Stimulated activated CD8-positive, alpha-beta memory T cell treated with anti-CD3 and anti-CD28 coated beads, Interleukin-7, amount 100 ng/mL, for 4 hours (primary cell): ENCODE data around the gene MIGA2.

Experiments used
- DNase-seq, 2 donors: peaks; one replicate each; pipeline ENCODE4 v3.0.0-alpha.2; 2020; ENCODE audit warnings: low read depth in 2 of 2

MIGA2 gene

GRCh38 chr9:129036923-129037766, 719 bp downstream of the MIGA2 start:
- DNase-seq: no peak

- DNase-seq: no peak
These were observed 1.3 kb downstream of the MIGA2 start for GRCh38 chr9:129037767-129038098.

DNA sequence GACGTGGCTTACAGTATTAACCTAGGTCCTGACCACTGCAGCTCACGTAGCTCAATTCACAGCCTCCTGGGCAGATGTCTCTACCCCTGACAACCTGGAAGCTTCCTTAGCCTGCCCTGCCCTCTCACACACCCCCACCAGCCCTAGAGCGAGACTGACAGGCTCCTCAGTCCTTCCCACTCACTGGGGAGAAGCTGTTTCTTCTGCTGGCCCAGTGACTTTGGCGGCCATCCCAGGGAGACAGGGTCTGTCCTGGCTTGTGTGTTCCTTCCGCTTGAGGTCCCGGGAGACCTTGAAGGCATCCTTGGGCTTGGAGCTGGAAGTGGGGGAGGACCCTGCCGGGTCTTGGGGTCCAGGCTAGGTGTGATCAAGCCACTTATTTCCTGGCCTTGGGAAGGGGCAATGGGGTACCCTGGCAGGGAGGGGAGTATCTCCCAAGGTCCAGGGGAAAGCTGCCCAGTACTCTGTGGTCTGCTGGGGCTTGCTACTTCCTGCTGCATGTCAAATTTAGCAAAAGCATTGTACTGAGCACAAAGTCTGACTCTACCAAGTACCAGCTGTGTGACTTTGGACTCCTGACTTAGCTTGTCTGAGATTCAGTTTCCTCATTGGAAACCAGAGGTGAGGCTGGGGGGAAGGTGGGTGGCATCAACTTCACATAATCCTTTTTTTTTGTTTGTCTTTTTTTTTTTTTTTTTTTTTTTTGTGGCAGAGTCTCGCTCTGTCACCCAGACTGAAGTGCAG, 1.9 kb downstream of the MIGA2 start:
- DNase-seq: no peak

DNA sequence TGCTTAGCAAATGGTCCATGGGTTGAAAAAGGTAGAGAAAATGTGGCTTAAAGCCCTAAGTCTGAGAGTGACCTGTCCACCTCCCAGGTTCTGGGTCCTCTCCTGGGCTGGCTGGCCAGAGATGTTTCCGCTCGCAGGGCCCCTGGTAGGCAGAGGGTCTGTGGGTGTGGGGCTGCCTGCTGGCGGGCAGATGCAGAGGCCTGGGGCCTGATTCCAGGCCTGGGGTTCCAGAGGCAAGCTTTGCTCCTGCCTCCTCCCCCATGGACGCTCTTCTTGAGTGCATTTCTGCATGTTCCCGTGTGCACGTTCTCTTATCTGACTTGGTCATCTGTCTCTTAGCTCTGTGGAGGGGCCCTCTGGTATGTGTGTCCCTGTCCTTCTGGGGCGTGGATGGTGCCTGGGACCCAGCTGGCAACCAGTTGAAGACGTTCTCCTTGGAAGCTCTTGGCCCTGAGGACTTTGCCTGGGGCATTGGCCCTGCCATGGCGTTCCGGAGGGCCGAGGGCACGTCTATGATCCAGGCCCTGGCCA, 3.8 kb downstream of the MIGA2 start:
- no peak for DNase-seq

GRCh38 chr9:129042016-129042415, 5.6 kb downstream of the MIGA2 start:
- DNase-seq: no peak

GRCh38 chr9:129052592-129052991, 16.2 kb downstream of the MIGA2 start:
- DNase-seq: no peak

GRCh38 chr9:129053020-129053419, 16.6 kb downstream of the MIGA2 start:
- no peak for DNase-seq

DNA sequence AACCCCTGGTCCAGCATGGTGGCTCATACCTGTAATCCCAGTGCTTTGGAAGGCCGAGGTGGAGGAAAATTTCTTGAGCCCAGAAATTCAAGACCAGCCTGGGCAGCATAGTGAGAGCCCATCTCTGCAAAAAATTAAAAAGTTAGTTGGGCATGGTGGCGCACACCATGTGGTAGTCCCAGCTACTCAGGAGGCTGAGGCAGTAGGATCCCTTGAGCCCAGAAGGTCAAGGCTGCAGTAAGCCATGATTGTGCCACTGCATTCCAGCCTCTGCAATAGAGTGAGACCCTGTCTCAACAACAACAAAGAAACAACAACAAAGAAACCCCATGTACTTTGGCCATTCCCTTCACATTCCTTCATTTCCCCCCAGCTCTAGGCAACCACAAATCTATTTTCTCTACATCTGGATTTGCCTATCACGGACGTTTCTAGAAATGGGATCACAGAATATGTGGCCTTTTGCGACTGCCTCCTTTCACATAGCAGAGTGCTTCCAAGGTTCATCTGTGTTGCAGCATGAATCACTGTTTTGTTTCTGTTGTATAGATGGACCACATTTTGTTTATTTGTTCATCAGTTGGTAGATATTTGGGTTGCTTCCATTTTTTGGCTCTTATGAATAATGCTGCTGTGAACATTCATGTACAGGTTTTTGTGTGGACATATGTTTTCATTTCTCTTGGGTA, 17.9 kb downstream of the MIGA2 start:
- no peak for DNase-seq

DNA sequence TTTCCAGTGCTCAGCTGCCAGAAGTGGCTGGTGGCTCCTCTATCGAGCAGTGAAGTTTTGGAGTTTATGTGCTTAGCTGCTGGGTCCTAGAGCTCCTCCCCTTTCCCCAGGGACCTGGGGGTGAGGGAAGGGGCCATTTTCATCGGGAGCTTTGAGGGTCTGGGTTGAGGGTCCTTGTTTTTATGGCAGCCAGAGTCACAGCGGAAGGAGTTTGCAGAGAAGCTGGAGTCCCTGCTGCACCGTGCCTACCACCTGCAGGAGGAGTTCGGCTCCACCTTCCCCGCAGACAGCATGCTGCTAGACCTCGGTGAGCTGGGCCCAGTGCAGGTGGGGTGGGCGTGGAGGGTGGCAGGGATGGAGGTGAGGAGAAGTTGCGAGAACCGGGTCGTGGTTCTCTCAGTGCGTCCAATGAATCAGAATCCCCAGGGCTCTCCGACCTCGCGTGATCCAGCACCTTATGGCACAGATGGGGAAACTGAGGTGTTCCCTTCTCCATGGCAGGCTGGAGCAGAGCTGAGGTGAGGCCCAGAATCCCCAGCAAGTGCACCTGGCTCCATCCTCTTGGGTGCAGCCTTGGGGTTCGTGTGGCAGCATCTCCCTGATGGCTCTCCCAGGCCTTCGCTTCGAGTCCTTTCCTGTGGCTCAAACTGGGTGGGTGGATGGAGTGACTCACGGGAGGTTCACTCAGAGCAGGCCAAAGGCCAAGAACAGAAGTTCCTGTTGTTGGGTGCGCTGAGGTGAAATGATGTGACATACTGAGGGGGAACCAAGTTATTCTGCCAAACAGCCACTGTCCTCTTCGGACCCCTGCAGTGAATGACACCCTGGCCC, 22.8 kb downstream of the MIGA2 start:
- no peak for DNase-seq

DNA sequence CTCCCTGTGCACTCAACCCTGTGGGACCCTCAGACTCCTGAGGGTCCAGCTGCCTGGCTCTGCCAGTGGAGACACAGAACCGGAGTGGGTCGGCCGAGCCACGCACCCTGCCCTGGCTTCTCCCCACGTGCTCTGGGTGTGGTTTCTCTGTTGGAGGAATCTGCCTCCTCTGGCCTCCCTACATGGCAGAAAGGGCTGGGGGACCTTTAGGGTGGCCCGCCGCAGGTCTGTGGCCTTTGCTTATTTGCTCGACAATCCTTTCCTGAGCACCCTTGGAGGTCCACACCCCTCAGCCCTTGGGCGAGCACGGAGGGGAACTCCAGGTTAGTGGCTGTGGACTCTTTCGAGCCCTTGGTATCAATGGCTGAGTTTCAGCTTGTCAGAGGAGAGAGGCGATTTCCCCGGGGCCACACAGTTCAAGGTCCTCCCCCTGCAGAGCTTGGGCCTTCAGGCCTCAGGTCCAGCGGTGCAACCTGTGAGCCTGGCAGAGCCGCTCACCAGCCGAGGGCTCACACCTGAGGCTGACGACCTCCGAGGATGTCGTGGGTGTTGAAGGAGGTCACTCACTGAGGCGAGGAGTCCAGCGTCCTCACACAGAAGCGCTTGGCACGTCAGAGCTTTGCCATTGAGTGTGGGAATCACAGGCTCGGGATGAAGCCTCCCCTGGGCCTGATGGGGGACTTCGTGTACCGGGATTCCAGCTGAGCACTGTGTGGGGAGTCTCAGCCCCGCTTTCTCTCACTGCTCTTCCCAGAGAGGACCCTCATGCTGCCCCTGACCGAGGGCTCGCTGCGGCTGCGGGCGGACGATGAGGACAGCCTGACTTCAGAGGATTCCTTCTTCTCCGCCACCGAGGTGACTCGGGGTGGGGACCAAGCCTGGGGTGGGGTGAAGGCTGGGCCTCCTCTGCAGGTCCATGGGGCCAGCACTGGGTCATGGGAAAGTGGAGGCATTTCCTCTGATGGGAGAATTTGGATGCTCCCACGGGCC, 23.7 kb downstream of the MIGA2 start:
- DNase-seq: no peak

DNA sequence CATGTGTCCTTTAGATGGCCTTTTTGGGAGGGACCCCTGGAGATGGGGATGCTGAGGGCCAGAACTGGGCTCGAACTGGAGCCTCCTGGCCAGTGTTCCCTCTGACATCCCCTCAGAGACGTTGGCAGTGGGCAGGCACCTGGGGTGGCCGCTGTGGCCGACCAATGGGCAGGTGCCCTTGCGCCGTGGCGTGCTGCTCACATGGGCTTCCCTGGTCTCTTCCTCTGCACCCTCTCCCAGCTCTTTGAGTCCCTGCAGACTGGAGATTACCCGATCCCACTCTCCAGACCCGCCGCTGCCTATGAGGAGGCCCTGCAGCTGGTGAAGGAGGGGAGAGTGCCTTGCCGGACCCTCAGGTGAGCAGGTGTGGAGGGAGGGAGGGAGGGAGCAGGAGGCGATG, 24.6 kb downstream of the MIGA2 start:
- DNase-seq: no peak

GRCh38 chr9:129063061-129063460, 26.6 kb downstream of the MIGA2 start:
- no peak for DNase-seq

GRCh38 chr9:129064499-129064908, 28.1 kb downstream of the MIGA2 start:
- no peak for DNase-seq

- no peak for DNase-seq
These were observed 31.7 kb downstream of the MIGA2 start for GRCh38 chr9:129068110-129068509.

DNA sequence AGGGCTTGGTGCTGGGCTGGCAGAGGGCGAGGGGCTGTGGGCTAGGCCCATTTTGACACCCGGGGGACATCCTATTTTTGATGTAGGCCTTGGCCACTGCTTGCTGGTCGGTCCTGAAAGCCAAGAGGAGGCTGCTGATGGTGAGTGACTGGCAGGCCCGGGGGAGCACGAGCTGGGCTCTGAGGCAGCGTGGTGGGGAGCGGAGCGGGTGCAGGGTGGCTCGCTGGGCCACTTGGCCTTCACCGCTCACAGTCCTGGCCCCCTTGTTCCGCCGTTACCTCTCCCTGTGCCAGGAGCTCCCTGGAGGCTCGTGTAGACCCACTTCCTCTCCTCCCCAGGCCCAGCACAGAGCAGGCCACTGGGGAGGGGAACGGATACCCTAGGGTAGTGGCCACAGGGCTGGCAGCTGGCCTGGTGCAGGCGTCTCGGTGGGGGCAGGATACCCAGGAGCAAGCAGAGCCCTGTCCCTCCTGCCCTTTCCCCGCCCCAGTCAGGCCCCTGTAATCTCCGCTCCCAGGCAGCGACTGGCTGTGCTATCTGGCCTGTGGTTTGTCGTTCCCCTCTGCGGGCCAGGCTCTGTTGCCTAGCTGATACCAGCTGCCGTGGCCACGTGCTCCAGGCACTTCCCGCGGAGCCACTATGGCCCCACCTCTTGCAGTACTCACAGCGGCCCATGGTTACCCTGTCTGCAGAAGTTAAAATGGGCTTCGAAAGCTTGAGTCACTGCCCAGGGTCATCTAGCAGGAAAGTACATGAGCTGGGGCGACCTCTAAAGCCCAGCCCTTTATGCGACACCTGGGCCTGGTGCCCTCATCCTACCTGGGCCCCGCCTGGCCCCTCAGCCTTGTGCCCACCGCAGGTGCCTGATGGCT, 32.8 kb downstream of the MIGA2 start:
- peak; percentile 38 to 56 for DNase-seq

DNA sequence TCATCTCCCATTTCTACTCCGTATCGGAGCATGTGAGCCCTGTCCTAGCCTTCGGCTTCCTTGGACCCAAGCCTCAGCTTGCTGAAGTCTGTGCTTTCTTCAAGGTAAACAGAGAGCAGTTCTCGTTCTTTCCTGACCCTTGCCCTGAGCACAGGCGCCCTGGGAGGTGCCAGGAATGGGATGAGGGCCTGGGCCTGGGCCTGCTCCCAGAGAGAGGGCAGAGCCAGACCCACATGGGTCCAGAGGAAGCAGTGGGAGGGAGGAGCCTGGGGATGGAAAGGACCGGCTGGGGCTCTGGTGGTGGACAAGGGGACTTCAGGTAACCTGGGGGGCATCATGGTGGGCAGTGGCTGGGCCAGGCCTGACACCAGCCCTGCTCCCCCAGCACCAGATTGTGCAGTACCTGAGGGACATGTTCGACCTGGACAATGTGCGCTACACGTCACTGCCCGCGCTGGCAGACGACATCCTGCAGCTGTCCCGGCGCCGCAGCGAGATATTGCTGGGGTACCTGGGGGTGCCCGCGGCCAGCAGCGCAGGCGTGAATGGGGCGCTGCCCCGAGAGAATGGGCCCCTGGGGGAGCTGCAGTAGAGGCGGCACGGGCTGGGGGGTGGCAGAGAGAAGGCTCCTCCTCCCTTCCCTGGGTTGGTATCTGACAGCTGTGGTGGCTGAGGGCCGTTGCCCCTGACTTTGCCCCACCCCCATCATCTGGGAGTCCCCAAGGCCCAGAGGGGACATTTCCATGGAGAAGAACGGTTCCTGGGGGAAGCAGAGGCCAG, 33.6 kb downstream of the MIGA2 start:
- no peak for DNase-seq

- no peak for DNase-seq
These were observed 34.5 kb downstream of the MIGA2 start for GRCh38 chr9:129070696-129071525.
